KOPT-K1 (cell line): ENCODE data around the gene WDR5.

Experiments used
- H3K27ac ChIP-seq: fragments of 200-600 bp; sonication (generic); 2 replicates; pipeline ENCODE4 v1.5.1; 2016; ENCODE audit warnings: antibody characterized with exemption, mild to moderate bottlenecking, low read depth, low read length; ENCODE audit not compliant: poor library complexity, severe bottlenecking
- H3K36me3 ChIP-seq: fragments of 200-600 bp; sonication (generic); 2 replicates; pipeline ENCODE4 v1.5.1; 2017; ENCODE audit warnings: antibody characterized with exemption, mild to moderate bottlenecking, low read length, moderate library complexity; ENCODE audit not compliant: insufficient read depth
- H3K9me3 ChIP-seq: fragments of 200-600 bp; sonication (generic); 2 replicates; pipeline ENCODE4 v1.5.1; 2017; ENCODE audit warnings: antibody characterized with exemption, low read length, mild to moderate bottlenecking; ENCODE audit not compliant: insufficient read depth, poor library complexity, severe bottlenecking

Gene WDR5

GRCh38 chr9:134161647-134162046, 25.8 kb downstream of the WDR5 start:
- Histone ChIP-seq H3K36me3 (peaks cover 45% of the 10 kb centered on the region), H3K9me3 (peaks cover 4% of the 10 kb centered on the region), H3K27ac (no peak overlapping the region)

DNA sequence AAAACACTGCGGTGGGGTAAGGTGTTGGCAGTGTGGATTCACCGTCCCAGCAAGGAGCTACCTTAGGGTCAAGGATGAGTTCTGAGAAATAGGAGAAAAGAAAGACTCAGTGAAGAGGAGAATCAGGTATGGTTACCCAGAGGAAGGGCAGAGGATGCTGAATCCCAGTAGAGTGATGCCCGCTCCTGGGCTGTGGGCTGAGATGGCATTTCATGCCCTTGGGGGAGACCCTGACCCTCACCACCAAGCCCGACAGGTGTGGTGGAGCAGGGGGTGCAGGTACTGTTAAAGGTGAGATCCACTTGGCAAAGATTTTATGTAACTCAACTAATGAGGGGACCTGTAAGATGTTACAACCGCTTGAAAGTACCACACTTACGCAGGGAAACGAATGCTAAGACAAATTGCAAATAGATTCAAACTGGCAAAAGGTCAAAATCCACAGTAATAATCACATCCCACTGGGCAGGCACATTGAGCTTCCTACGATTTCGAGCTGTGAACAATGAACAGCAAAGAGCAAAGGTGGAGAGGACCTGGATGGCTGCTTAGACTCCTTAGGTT, 26.4 kb downstream of the WDR5 start:
- H3K27ac ChIP-seq = no peak overlapping the region
- peaks cover 4% of the 10 kb centered on the region for H3K9me3 ChIP-seq
- H3K36me3 ChIP-seq = peaks cover 38% of the 10 kb centered on the region

DNA sequence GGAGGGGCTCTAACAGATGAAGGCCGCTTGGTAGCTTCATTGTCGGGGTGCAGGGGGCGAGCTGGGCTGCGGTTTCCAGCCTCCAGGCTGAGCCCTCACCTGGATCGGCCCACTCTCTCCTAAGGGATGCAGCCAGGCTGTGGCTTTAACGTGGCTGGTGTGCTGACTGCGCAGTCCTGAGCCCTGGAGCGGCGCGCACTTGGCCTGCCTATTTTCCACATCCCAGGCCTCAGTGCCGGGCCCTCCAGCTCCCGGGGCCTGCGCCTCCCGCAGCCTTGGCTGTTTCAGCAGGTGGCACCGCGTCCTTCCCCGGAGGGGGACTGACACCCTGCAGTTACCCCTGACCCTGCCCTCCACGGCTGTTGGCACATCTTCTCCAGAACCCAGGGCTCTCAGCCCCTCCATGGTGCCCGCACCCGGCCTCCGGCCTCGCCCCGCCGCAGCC, 27.1 kb downstream of the WDR5 start:
- Histone ChIP-seq H3K36me3 (peaks cover 32% of the 10 kb centered on the region), H3K9me3 (peaks cover 4% of the 10 kb centered on the region), H3K27ac (no peak overlapping the region)

DNA sequence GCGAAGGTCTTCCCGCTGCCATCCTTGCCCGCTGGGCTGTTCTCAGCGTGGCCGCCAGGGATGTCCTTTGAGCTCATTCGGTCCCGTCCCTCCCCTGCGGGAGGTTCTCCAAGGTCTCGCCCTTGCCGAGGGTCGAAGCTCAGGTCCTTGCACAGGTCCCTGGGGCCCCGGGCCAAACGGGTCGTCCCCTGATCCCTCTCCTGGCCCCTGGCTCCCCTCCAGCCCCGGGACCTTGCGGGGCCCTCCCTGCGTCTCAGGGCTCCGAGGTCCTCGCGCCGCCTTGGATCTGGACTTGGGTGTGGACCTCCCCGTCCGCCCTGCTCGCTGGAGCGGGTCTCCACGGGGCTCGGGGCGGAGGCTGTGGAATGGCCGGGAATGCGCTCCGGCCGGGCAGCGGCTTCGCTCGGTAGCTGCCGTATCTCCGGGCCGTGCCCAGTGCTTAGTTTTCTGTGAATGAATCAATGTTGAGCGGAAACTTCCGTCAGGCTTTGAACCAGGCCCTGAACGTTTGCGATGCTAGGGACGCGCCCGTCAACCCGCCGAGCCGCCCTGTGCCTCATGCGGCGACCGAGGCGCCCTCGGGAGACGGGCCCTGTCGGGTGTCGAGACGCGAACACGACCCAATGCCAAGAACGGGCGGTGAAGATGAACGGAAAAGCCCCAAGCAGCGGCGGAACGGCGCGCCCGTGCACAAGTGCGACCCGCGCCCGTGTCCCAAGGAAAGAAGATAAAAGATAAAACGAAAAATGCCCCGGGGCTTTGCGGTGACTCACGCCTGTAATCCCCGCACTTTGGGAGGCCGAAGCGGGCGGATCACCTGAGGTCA, 27.7 kb downstream of the WDR5 start:
- peaks cover 4% of the 10 kb centered on the region for H3K9me3 ChIP-seq
- H3K36me3 ChIP-seq = peaks cover 25% of the 10 kb centered on the region
- H3K27ac ChIP-seq = no peak overlapping the region

GRCh38 chr9:134164879-134165278, 29.0 kb downstream of the WDR5 start:
- Histone ChIP-seq H3K9me3 (peaks cover 4% of the 10 kb centered on the region), H3K36me3 (peaks cover 14% of the 10 kb centered on the region; the same call in 1 of the 2 replicates), H3K27ac (no peak overlapping the region)

GRCh38 chr9:134165357-134166315, 29.8 kb downstream of the WDR5 start:
- peaks cover 4% of the 10 kb centered on the region for H3K9me3 ChIP-seq
- H3K36me3 ChIP-seq = peaks cover 6% of the 10 kb centered on the region; the same call in 1 of the 2 replicates
- H3K27ac ChIP-seq = no peak overlapping the region

GRCh38 chr9:134166374-134166773, 30.5 kb downstream of the WDR5 start:
- H3K36me3 ChIP-seq = no peaks in the 10 kb centered on the region
- peaks cover 4% of the 10 kb centered on the region for H3K9me3 ChIP-seq
- H3K27ac ChIP-seq = no peak overlapping the region

GRCh38 chr9:134167530-134167931, 31.6 kb downstream of the WDR5 start:
- Histone ChIP-seq H3K9me3 (peaks cover 4% of the 10 kb centered on the region), H3K27ac (no peak overlapping the region)

GRCh38 chr9:134168757-134169550, 33.1 kb downstream of the WDR5 start:
- H3K27ac ChIP-seq = no peak overlapping the region
- H3K9me3 ChIP-seq = peaks cover under 1% of the 10 kb centered on the region
- no peaks in the 10 kb centered on the region for H3K36me3 ChIP-seq

More at GRCh38 chr9:134167530-134167931, 31.6 kb downstream of the WDR5 start:
- no peaks in the 10 kb centered on the region for H3K36me3 ChIP-seq

- Histone ChIP-seq H3K27ac (no peak overlapping the region), H3K9me3 (no peaks in the 10 kb centered on the region)
Measured at GRCh38 chr9:134169724-134170401, 34.0 kb downstream of the WDR5 start.

GRCh38 chr9:134170532-134171315, 34.8 kb downstream of the WDR5 start:
- H3K9me3 ChIP-seq = no peaks in the 10 kb centered on the region
- no peak overlapping the region for H3K27ac ChIP-seq
- no peaks in the 10 kb centered on the region for H3K36me3 ChIP-seq

More at GRCh38 chr9:134169724-134170401, 34.0 kb downstream of the WDR5 start:
- H3K36me3 ChIP-seq = no peaks in the 10 kb centered on the region

DNA sequence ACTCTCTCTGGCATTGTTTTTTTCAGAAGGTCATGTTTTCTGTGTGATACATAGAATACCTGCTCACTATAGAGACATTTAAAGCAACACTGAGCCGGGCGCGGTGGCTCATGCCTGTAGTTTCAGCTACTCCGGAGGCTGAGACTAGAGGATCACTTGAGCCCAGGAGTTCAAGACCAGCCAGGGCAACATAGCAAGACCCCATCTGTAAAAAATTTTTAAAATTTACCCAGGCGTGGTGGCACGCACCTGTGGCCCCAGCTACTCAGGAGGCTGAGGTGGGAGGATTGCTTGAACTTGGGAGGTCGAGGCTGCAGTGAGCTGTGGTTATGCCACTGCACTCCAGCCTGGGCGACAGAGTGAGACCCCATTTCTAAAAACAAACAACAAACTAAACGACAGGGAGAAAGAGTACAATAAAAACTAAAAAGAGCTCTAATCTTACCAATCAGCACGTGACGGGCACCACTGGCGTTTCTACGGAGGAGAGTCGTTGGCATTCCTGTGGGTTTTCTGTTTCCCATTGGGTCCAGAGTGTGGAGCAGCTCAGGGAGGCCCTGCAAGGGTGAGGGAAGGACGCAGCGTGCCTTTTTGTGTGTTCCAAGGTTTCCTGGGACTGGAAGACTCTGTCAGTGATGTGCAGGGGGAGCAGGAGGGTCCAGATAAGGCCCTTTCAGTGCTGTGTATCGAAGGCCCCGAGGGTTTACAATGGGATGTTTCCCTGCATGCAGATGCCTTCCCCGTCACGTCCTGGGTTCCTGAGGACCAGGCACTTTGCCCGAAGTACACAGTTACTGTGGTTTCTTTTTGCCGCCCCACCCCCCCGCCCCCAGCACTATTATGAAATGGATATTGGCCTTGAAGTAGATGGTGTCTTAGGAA, 35.7 kb downstream of the WDR5 start:
- Histone ChIP-seq H3K36me3 (no peaks in the 10 kb centered on the region), H3K9me3 (no peaks in the 10 kb centered on the region), H3K27ac (no peak overlapping the region)
